ENCODE data around the gene P2RX4. TPM values are rescaled to one million over a fixed set of nuclear protein-coding genes. Genes with fewer than 3 reads are reported as not detected.

Gene P2RX4
- polyA plus RNA-seq, 3 donors = 61.8 to 87.7 (median 74.7) TPM

DNA sequence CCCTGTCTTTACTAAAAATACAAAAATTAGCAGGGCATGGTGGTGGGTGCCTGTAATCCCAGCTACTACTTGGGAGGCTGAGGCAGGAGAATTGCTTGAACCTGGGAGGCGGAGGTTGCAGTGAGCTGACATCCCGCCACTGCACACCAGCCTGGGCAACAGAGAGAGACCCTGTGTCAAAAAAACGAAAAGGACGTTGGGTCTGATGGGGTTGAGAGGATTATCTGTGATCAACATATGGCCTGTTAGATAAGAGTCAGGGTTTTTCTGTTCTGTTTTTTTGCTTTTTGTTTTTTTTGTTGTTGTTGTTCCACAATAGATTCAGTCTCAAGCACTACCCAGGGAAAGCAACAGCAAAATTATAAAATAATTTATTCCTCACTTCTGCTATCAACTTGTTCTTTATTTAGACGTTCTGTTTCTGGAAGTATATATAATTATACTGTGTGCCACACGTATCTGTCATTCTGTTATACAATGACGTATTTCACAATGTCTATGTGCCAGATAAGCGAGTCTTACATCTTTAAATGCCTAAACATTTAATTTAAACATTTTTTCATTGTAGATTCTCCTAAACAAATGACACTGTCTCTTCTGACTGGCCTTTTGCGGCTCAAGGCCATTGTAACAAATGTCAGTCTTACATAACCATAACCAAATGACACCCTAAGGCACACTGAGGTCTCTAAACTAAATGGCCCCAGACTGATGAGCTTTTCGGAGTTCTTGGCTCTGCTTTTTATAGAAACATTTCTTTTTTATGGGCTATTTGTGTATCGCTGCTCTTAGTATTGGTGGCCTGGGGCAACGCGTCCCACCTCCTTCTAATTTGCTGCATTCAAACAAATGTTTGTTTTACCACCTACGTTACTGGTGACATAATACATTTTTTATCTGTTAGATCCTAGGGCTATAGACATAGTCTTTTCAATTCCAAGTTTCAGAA, 7.2 kb upstream of the P2RX4 start:
- H3K4me3 Mint-ChIP-seq = no peak overlapping the region
- WGBS (ENCODE audit: insufficient coverage) = 57% methylated on average over 5 of the region's 14 CpGs
- Histone ChIP-seq H2AFZ (ENCODE audit: insufficient read depth, low read depth, low read length, poor library complexity, severe bottlenecking) (no peak overlapping the region), H3K4me3 (replicated peaks in 1 of 3; ENCODE audit: low read depth in 2 of 3, low read length in 3 of 3) (no peak overlapping the region), H3K27me3 (ENCODE audit: control insufficient read depth in 2 of 2, insufficient read depth in 2 of 2, low read length in 2 of 2) (no peaks in the 10 kb centered on the region), H4K20me1 (ENCODE audit: insufficient read depth, low read length) (no peaks in the 10 kb centered on the region), H3K36me3 (replicated peaks in 1 of 2; ENCODE audit: control insufficient read depth in 1 of 2, insufficient read depth in 2 of 2, low read length in 2 of 2) (no peaks in the 10 kb centered on the region), H3K4me2 (replicated peaks; ENCODE audit: extremely low read depth, low read length, poor library complexity, severe bottlenecking) (no peak overlapping the region), H3K79me2 (ENCODE audit: insufficient read depth, low read length) (no peaks in the 10 kb centered on the region), H3K4me1 (ENCODE audit: control insufficient read depth in 1 of 2, insufficient read depth in 2 of 2, low read length in 2 of 2) (peaks cover 5 to 6% of the 10 kb centered on the region in 2 donors), H3K27ac (ENCODE audit: low read depth in 1 of 2, low read length in 2 of 2) (no peak overlapping the region), H3K9me3 (replicated peaks in 1 of 2; ENCODE audit: control insufficient read depth in 1 of 2, insufficient read depth in 1 of 2, low read length in 2 of 2) (no peaks in the 10 kb centered on the region), H3K9ac (ENCODE audit: insufficient read depth, low read length, poor library complexity, severe bottlenecking) (no peak overlapping the region)
- H3K27me3 Mint-ChIP-seq (ENCODE audit: low read depth in 3 of 3) = no peaks in the 10 kb centered on the region
- peaks cover 0 to 1% (median 0%) of the 10 kb centered on the region in 7 donors for H3K9me3 Mint-ChIP-seq
- intact Hi-C loops (cut with micrococcal nuclease) = no loop called here
- TF ChIP-seq, protein P1, sequence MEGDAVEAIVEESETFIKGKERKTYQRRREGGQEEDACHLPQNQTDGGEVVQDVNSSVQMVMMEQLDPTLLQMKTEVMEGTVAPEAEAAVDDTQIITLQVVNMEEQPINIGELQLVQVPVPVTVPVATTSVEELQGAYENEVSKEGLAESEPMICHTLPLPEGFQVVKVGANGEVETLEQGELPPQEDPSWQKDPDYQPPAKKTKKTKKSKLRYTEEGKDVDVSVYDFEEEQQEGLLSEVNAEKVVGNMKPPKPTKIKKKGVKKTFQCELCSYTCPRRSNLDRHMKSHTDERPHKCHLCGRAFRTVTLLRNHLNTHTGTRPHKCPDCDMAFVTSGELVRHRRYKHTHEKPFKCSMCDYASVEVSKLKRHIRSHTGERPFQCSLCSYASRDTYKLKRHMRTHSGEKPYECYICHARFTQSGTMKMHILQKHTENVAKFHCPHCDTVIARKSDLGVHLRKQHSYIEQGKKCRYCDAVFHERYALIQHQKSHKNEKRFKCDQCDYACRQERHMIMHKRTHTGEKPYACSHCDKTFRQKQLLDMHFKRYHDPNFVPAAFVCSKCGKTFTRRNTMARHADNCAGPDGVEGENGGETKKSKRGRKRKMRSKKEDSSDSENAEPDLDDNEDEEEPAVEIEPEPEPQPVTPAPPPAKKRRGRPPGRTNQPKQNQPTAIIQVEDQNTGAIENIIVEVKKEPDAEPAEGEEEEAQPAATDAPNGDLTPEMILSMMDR (IDR thresholded peaks at IDR 0.05) = no peak
- no peak overlapping the region for H3K27ac Mint-ChIP-seq
- H3K4me1 Mint-ChIP-seq = peaks cover 21% of the 10 kb centered on the region
- peaks cover 2 to 3% of the 10 kb centered on the region in 2 donors for H3K36me3 Mint-ChIP-seq
- DNase-seq = no peak

DNA sequence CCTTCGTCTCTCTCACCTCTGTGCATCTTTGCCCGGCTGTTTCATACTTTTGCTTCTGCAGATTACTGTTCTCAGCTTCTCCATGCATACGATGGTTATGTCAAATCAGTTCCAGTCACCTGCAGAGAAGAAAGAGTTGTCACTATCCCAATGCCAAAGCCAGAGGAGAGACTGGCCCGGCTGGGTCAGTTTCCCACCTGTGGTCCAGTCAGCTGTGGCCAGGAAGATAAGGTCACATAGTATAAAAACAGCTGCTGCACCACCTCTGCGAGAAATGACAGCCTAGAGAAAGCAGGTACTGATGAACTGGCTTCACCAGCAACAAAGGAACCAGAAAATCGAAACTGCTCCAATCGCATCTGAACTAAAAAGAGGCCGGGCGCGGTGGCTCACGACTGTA, 6.4 kb upstream of the P2RX4 start:
- H3K9me3 ChIP-seq (replicated peaks in 1 of 2; ENCODE audit: control insufficient read depth in 1 of 2, insufficient read depth in 1 of 2, low read length in 2 of 2) = no peaks in the 10 kb centered on the region
- TF ChIP-seq, protein P1 (IDR thresholded peaks at IDR 0.05) = no peak
- H2AFZ ChIP-seq (ENCODE audit: insufficient read depth, low read depth, low read length, poor library complexity, severe bottlenecking) = no peak overlapping the region
- H3K27me3 Mint-ChIP-seq (ENCODE audit: low read depth in 3 of 3) = no peaks in the 10 kb centered on the region
- intact Hi-C loops (cut with micrococcal nuclease) = no loop called here
- WGBS (ENCODE audit: insufficient coverage) = 89% methylated on average over 3 of the region's 11 CpGs
- no peak overlapping the region for H3K4me3 ChIP-seq (replicated peaks in 1 of 3; ENCODE audit: low read depth in 2 of 3, low read length in 3 of 3)
- H3K36me3 Mint-ChIP-seq = peaks cover 2 to 3% of the 10 kb centered on the region in 2 donors
- no peak overlapping the region for H3K27ac ChIP-seq (ENCODE audit: low read depth in 1 of 2, low read length in 2 of 2)
- H4K20me1 ChIP-seq (ENCODE audit: insufficient read depth, low read length) = no peaks in the 10 kb centered on the region
- H3K4me3 Mint-ChIP-seq = no peak overlapping the region
- no peaks in the 10 kb centered on the region for H3K36me3 ChIP-seq (replicated peaks in 1 of 2; ENCODE audit: control insufficient read depth in 1 of 2, insufficient read depth in 2 of 2, low read length in 2 of 2)
- H3K79me2 ChIP-seq (ENCODE audit: insufficient read depth, low read length) = no peaks in the 10 kb centered on the region
- H3K27ac Mint-ChIP-seq = no peak overlapping the region
- no peak overlapping the region for H3K9ac ChIP-seq (ENCODE audit: insufficient read depth, low read length, poor library complexity, severe bottlenecking)
- no peak for DNase-seq
- peaks cover 0 to 1% (median 0%) of the 10 kb centered on the region in 7 donors for H3K9me3 Mint-ChIP-seq
- H3K4me1 ChIP-seq (ENCODE audit: control insufficient read depth in 1 of 2, insufficient read depth in 2 of 2, low read length in 2 of 2) = peaks cover 4 to 5% of the 10 kb centered on the region in 2 donors
- no peaks in the 10 kb centered on the region for H3K27me3 ChIP-seq (ENCODE audit: control insufficient read depth in 2 of 2, insufficient read depth in 2 of 2, low read length in 2 of 2)
- H3K4me2 ChIP-seq (replicated peaks; ENCODE audit: extremely low read depth, low read length, poor library complexity, severe bottlenecking) = no peak overlapping the region
- H3K4me1 Mint-ChIP-seq = peaks cover 19% of the 10 kb centered on the region
